GM12864 (cell line): Measurements from ENCODE around the gene PON2.

Experiments used
- DNase-seq: peaks from one replicate; pipeline ENCODE4 v3.0.0-alpha.2; 2011; ENCODE audit warnings: low read depth
- H3K4me3 ChIP-seq: 2 replicates; pipeline ENCODE4 v1.5.1; 2011; ENCODE audit warnings: mild to moderate bottlenecking, low read depth, low read length, control low read depth
- TF ChIP-seq, protein P1 (sequence below): IDR thresholded peaks from 2 replicates; pipeline ENCODE4 v1.5.1; 2011; ENCODE audit warnings: low read depth, mild to moderate bottlenecking, moderate library complexity, low read length, control low read depth, inconsistent platforms; ENCODE audit errors: missing control alignments

PON2 gene

DNA sequence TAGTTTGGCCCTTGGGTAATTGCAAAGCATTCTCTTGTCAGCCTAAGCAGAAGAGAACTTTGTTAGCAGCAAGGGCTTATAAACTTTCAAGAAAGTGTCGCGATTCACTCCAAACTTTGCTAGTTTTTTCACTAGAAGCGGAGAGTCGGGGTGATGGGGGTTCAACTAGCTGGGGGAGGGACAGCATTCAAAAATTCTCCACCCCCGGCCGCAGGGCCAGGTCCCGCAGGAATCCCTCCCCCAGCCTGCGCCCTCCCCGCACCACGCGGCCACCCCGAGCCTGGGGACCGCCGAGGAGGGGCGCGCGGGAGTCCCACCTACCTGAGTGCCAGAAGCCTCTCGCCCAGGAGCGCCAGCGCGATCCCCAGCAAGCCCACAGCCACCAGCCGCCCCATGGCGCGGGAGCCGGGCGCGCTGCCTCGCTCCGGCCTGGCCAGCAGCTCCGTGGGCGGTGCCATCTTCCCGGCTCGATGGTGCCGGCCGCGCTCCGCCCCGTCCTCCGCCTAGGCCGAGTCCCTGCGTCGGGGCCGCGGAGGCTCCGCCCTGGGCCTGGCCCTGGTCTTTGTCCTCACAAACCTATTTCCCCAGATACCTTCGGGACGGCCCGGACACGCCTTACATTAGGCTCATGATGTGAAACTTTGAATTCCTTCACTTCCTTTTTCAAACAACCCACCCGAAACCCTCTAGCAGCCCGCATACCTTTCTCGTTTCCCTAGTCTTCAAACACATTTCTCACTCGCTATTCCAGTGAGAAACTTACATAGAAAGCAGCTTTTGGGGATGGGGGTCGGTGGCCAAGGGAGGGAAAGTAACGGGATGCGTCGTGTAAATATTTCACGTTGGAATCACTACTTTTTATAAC is at the start of gene PON2:
TSS of gene PON2 (minus strand) at position 472 of the 865 bp plus-strand sequence. CDS start at position 395, 77 bp downstream.
- DNase-seq, result peak; percentile 31
- TF ChIP-seq, protein P1, sequence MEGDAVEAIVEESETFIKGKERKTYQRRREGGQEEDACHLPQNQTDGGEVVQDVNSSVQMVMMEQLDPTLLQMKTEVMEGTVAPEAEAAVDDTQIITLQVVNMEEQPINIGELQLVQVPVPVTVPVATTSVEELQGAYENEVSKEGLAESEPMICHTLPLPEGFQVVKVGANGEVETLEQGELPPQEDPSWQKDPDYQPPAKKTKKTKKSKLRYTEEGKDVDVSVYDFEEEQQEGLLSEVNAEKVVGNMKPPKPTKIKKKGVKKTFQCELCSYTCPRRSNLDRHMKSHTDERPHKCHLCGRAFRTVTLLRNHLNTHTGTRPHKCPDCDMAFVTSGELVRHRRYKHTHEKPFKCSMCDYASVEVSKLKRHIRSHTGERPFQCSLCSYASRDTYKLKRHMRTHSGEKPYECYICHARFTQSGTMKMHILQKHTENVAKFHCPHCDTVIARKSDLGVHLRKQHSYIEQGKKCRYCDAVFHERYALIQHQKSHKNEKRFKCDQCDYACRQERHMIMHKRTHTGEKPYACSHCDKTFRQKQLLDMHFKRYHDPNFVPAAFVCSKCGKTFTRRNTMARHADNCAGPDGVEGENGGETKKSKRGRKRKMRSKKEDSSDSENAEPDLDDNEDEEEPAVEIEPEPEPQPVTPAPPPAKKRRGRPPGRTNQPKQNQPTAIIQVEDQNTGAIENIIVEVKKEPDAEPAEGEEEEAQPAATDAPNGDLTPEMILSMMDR, result no peak
- H3K4me3 ChIP-seq, result peak within 1 kb of the TSS; percentile 63

DNA sequence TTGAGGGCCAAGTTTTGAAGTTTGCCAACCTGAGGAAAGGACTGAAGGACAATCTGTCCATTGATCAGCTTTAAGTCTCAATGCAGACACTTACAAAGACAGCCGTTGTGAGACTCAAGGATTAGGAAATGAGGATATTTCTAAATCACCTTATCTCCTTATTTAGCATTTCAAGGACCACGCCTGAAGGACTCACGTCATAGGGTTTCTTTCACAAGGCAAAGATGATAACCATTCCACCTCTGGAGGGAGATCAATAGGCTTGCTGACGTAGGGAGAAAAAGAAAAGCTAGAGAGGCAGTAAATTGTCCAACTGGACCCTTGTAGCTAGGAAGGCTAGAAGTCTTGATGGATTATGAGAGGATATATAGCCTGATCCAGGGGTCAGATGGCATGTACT is 47.6 kb upstream of the PON2 start:
- TF ChIP-seq, protein P1, result no peak
- DNase-seq, result no peak
- H3K4me3 ChIP-seq, result no peak overlapping the region

DNA sequence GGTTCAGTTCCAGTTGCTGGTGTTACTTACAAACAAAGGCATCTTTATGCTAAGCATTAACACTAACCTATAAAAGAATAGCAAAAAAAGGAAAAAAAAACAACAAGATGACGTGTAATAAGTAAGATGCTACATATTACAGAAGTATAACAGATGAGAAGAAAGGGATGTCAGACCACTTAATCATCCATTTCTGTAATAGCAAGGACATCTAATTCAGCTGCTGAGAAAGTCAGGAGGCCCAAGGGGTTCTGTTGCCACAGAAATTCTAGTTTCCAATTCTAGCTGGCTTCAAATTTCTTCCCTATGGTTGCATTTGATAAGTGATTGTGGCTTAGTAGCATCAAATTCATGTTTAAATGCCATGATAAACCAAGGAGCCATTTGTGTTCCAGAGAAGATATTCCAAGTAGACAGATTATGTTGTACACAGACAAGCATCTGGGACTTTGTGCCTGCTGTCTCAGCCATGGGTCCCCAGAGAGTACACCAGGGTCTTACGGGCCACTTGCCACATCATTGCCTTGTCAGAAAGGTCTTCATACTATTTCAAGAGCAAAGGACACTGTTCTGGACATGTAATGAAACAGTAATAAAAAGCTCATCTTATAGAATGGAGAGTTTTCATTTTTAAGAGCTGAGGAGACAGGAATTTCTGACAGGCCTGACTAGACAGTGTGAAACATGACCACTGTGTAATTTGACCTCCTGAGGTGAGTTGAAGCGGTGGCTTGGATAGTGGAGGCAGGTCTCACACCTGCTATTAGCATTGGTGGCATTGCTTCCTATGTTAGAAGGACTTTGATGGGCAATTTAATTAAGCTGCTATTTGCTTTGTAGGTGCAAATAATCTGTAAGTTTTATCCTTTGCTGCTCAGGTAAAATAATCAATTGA is 46.7 kb upstream of the PON2 start:
- H3K4me3 ChIP-seq, result no peak overlapping the region
- TF ChIP-seq, protein P1, result no peak
- DNase-seq, result no peak

DNA sequence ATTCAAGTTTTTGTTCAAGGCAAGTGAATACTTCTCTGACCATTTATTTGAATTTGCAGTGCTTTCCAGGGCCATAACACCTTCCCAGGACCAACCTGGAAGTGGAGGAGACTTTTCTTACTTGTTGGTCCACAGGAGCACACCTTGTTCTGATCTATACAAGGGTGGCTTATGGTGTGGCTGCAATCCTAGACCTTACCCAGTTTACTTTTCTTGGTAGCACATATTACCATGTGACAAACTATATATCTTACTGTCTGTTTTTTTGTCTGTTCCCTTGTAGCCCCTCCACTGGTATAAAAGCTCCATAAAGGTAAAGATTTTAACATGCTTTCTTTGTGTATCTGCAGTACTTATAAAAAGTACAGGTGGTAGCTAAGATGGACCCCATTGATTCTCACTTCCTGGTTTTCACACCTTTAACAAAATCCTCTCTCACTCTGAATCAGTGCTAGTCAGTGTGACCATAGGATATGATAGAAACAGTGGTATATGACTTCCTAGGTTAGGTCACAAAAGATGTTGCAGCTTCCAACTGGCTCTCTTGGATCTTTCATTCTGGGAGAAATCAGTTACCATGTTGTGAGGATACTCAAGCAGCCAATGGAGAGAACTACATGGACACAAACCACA is 45.3 kb upstream of the PON2 start:
- no peak overlapping the region for H3K4me3 ChIP-seq
- TF ChIP-seq, protein P1, result no peak
- DNase-seq, result peak; percentile 18

DNA sequence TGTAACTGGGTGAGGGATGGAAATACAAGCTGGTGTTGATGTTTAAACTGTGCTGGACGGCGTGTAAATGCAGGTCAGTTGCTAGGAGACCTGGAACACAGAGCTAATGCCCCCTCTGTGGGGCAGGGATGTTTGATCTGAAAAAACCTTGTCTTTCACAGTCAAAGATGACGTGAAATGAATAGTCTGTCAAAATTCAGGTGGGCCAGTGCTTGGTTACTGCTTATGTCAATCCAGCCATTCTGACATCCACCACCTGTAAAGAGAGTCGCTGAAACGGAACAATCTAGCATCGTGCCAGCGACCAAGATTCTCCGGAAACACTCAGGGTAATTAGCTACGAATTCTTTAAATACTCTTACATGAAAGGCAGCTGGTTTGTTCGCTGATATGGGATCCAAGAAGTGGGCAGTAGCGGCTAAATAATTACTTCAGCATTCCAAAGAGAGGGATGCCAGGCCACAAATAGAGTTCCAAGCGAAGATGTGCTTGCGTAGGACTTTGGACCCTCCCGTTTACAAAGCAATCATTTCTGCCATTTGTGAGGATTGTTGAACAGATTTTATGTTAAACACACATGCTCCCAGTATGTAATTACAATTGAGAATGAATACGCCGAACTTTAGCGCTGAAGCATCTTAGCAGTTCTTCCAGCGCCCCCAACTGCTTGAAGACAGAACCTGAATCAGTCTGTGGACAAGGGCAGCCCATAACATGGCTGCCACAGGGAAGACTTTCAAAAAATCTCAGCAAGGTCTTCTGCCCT is 43.6 kb upstream of the PON2 start:
- no peak overlapping the region for H3K4me3 ChIP-seq
- TF ChIP-seq, protein P1, result no peak
- DNase-seq, result no peak
